GM23248 (cell line): ENCODE data around the gene CFAP43. TPM values are rescaled to one million over a fixed set of nuclear protein-coding genes. Genes with fewer than 3 reads are reported as not detected.
A peak's percentile ranks its signal among the peaks of the same experiment; 100 is the strongest.

Experiments
- DNase-seq: peaks from one replicate; pipeline ENCODE4 v3.0.0-alpha.2; 2015
- H2AFZ ChIP-seq: fragments of 200-600 bp; sonication (generic); 2 replicates; pipeline ENCODE4 v1.6.1; 2016; ENCODE audit warnings: antibody characterized with exemption
- H3F3A ChIP-seq: fragments of 200-600 bp; sonication (generic); 2 replicates; pipeline ENCODE4 v1.6.1; 2016; ENCODE audit warnings: mild to moderate bottlenecking, antibody characterized with exemption, mixed run types; ENCODE audit not compliant: insufficient read depth
- H3K27ac ChIP-seq: fragments of 200-600 bp; sonication (generic); 2 replicates; pipeline ENCODE4 v1.5.1; 2016; ENCODE audit warnings: mild to moderate bottlenecking
- H3K27me3 ChIP-seq: fragments of 200-600 bp; sonication (generic); replicated peaks from 2 replicates; pipeline ENCODE4 v1.6.1; 2016; ENCODE audit warnings: mild to moderate bottlenecking; ENCODE audit not compliant: insufficient read depth
- H3K36me3 ChIP-seq: fragments of 200-600 bp; sonication (generic); 2 replicates; pipeline ENCODE4 v1.6.1; 2016; ENCODE audit warnings: low read depth, mild to moderate bottlenecking
- H3K4me1 ChIP-seq: fragments of 200-600 bp; sonication (generic); 2 replicates; pipeline ENCODE4 v1.6.1; 2016; ENCODE audit warnings: mild to moderate bottlenecking; ENCODE audit not compliant: insufficient read depth
- H3K4me2 ChIP-seq: fragments of 200-600 bp; sonication (generic); one replicate; pipeline ENCODE4 v1.6.1; 2016; ENCODE audit warnings: mild to moderate bottlenecking; ENCODE audit not compliant: unreplicated experiment
- H3K4me3 ChIP-seq: fragments of 200-600 bp; sonication (generic); 2 replicates; pipeline ENCODE4 v1.5.1; 2016; ENCODE audit warnings: mild to moderate bottlenecking
- H3K79me2 ChIP-seq: fragments of 200-600 bp; sonication (generic); 2 replicates; pipeline ENCODE4 v1.6.1; 2016; ENCODE audit warnings: mild to moderate bottlenecking; ENCODE audit not compliant: insufficient read depth
- H3K9ac ChIP-seq: fragments of 200-600 bp; sonication (generic); 2 replicates; pipeline ENCODE4 v1.6.1; 2016; ENCODE audit warnings: mild to moderate bottlenecking
- H3K9me2 ChIP-seq: fragments of 200-600 bp; sonication (generic); 2 replicates; pipeline ENCODE4 v1.6.1; 2016; ENCODE audit warnings: mixed run types, mild to moderate bottlenecking, moderate library complexity; ENCODE audit not compliant: insufficient read depth
- H3K9me3 ChIP-seq: fragments of 200-600 bp; sonication (generic); one replicate; pipeline ENCODE4 v1.6.1; 2017; ENCODE audit warnings: low read depth
- H4K20me1 ChIP-seq: fragments of 200-600 bp; sonication (generic); 2 replicates; pipeline ENCODE4 v1.6.0; 2016; ENCODE audit not compliant: insufficient read depth
- EZH2 ChIP-seq: fragments of 200-600 bp; sonication (generic); IDR thresholded peaks from 2 replicates; pipeline ENCODE4 v1.6.1; 2018; ENCODE audit warnings: antibody characterized with exemption, mild to moderate bottlenecking; ENCODE audit not compliant: insufficient read depth, poor library complexity, severe bottlenecking
- EZH2phosphoT487 ChIP-seq: fragments of 200-600 bp; sonication (generic); IDR thresholded peaks from 2 replicates; pipeline ENCODE4 v1.6.1; 2018; ENCODE audit warnings: antibody characterized with exemption, moderate library complexity, mild to moderate bottlenecking, low read depth; ENCODE audit not compliant: insufficient read depth
- WGBS, 2 experiments: methylation state at CpG; one replicate each; pipeline ENCODE4 v1.1.6; 2015 to 2017; ENCODE audit warnings: low lambda C conversion rate in 2 of 2, low coverage in 1 of 2; ENCODE audit errors: missing lambda C conversion rate in 2 of 2; 5-methylcytosine and 5-hydroxymethylcytosine counted together
- in situ Hi-C: fragments of 300-500 bp; cut with MboI; formaldehyde crosslinking; loops from 2 replicates; pipeline ENCODE4 v1.15.0; 2020
- polyA plus RNA-seq: library from polyadenylated mRNA; unstranded; fragments of >200 nt; fragmentation: Nextera tagmentation; extraction: Ambion mirVana; gene quantifications from 2 replicates; pipeline ENCODE4 v1.2.1, GENCODE V29; 2016
- total RNA-seq: library from RNA; depleted of rRNA; stranded (reverse); fragments of >200 nt; shearing (Covaris generic); gene quantifications from 2 replicates; pipeline ENCODE4 v1.2.3, GENCODE V29; 2014

Gene CFAP43
- total and polyA plus RNA-seq, 2 experiments from 2014 or later = 0.14 TPM; not detected in 1

- H3K4me1 ChIP-seq = no peaks in the 10 kb centered on the region
- no peak for DNase-seq
- H3K4me3 ChIP-seq = no peak overlapping the region
- H3F3A ChIP-seq = no peaks in the 10 kb centered on the region
- 76 to 79% methylated on average over 2 of the region's 2 CpGs for WGBS, 2 experiments
- H3K9me3 ChIP-seq = no peaks in the 10 kb centered on the region
- H3K9ac ChIP-seq = no peak overlapping the region
- H3K36me3 ChIP-seq = no peaks in the 10 kb centered on the region
- H3K27ac ChIP-seq = no peak overlapping the region
- in situ Hi-C loops = no loop called here
- H3K27me3 ChIP-seq = peaks cover 10% of the 10 kb centered on the region
- no peak overlapping the region for H2AFZ ChIP-seq
- no peaks in the 10 kb centered on the region for H3K79me2 ChIP-seq
- TF ChIP-seq EZH2 (no peak), EZH2phosphoT487 (no peak)
- no peak overlapping the region for H3K4me2 ChIP-seq
- H4K20me1 ChIP-seq = no peaks in the 10 kb centered on the region
- H3K9me2 ChIP-seq = no peaks in the 10 kb centered on the region
Observed at GRCh38 chr10:104199567-104199966, 32.6 kb downstream of the CFAP43 start.

- DNase-seq = peak; percentile 14
- in situ Hi-C loops = no loop called here
Observed at GRCh38 chr10:104197364-104197763, 34.8 kb downstream of the CFAP43 start.

GRCh38 chr10:104195706-104196105, 36.5 kb downstream of the CFAP43 start:
- H3K36me3 ChIP-seq = no peaks in the 10 kb centered on the region
- no peak for TF ChIP-seq EZH2phosphoT487
- no peak for TF ChIP-seq EZH2

More at GRCh38 chr10:104197364-104197763, 34.8 kb downstream of the CFAP43 start:
- TF ChIP-seq EZH2 (no peak), EZH2phosphoT487 (no peak)
- H3K4me3 ChIP-seq = no peak overlapping the region
- no peak overlapping the region for H3K4me2 ChIP-seq
- H3K79me2 ChIP-seq = no peaks in the 10 kb centered on the region
- H3K27me3 ChIP-seq = peaks cover 27% of the 10 kb centered on the region
- no peak overlapping the region for H3K9ac ChIP-seq
- H3K9me2 ChIP-seq = no peaks in the 10 kb centered on the region
- 4 to 8% methylated on average over 2 of the region's 2 CpGs for whole genome bisulfite sequencing, 2 experiments
- no peak overlapping the region for H2AFZ ChIP-seq
- H4K20me1 ChIP-seq = no peaks in the 10 kb centered on the region
- H3F3A ChIP-seq = no peaks in the 10 kb centered on the region
- no peak overlapping the region for H3K27ac ChIP-seq
- no peaks in the 10 kb centered on the region for H3K9me3 ChIP-seq
- H3K4me1 ChIP-seq = no peaks in the 10 kb centered on the region
- H3K36me3 ChIP-seq = no peaks in the 10 kb centered on the region

DNA sequence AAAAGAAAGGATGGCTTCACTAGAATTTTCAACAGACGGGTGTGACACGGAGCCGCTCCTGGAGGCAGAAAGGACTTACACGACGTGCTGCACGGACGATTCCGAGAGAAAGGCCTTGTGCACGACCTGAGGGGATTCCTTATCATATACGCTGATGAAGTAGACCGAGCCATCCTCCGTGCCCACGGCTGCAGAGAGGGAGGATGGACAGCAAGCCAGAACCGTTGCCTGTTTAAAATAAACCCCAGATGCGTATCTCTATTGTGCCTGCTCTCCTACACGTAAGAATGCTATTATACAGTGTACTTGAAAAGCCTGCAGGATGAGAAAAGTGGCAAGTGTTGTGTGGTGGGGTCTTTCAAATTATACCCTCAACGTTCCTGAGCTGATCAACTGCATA, 38.4 kb downstream of the CFAP43 start:
- DNase-seq = no peak
- in situ Hi-C loops = no loop called here
- H4K20me1 ChIP-seq = no peaks in the 10 kb centered on the region

More at GRCh38 chr10:104195706-104196105, 36.5 kb downstream of the CFAP43 start:
- H3K9me3 ChIP-seq = no peaks in the 10 kb centered on the region
- H3K9ac ChIP-seq = no peak overlapping the region
- H2AFZ ChIP-seq = no peak overlapping the region
- no peaks in the 10 kb centered on the region for H4K20me1 ChIP-seq
- H3K4me2 ChIP-seq = no peak overlapping the region
- in situ Hi-C loops = no loop called here
- no peaks in the 10 kb centered on the region for H3K79me2 ChIP-seq
- H3K27me3 ChIP-seq = peaks cover 30% of the 10 kb centered on the region
- H3K4me3 ChIP-seq = no peak overlapping the region
- H3K9me2 ChIP-seq = peaks cover 4% of the 10 kb centered on the region; the same call in 1 of the 2 replicates
- H3K4me1 ChIP-seq = no peaks in the 10 kb centered on the region
- H3F3A ChIP-seq = no peaks in the 10 kb centered on the region
- 56 to 59% methylated on average over 2 of the region's 2 CpGs for WGBS, 2 experiments
- no peak for DNase-seq
- H3K27ac ChIP-seq = no peak overlapping the region

More for the DNA sequence above, 38.4 kb downstream of the CFAP43 start:
- H3K4me1 ChIP-seq = no peaks in the 10 kb centered on the region
- WGBS, 2 experiments = 40% methylated on average over 17 of the region's 17 CpGs
- H3K4me3 ChIP-seq = no peak overlapping the region
- no peak for TF ChIP-seq EZH2phosphoT487
- no peak for TF ChIP-seq EZH2
- H2AFZ ChIP-seq = no peak overlapping the region
- peaks cover 4% of the 10 kb centered on the region; the same call in 1 of the 2 replicates for H3K9me2 ChIP-seq
- H3K9me3 ChIP-seq = no peaks in the 10 kb centered on the region
- H3K27me3 ChIP-seq = peaks cover 30% of the 10 kb centered on the region
- H3F3A ChIP-seq = no peaks in the 10 kb centered on the region
- H3K4me2 ChIP-seq = no peak overlapping the region
- no peaks in the 10 kb centered on the region for H3K36me3 ChIP-seq
- no peak overlapping the region for H3K27ac ChIP-seq
- H3K79me2 ChIP-seq = no peaks in the 10 kb centered on the region
- H3K9ac ChIP-seq = no peak overlapping the region
